ENCODE results near the gene CAPN2. TPM values are rescaled to one million over a fixed set of nuclear protein-coding genes. Genes with fewer than 3 reads are reported as not detected.

The CAPN2 gene
- total RNA-seq, 4 donors from 2014 or later: 96.5 to 170 (median 117) TPM

DNA sequence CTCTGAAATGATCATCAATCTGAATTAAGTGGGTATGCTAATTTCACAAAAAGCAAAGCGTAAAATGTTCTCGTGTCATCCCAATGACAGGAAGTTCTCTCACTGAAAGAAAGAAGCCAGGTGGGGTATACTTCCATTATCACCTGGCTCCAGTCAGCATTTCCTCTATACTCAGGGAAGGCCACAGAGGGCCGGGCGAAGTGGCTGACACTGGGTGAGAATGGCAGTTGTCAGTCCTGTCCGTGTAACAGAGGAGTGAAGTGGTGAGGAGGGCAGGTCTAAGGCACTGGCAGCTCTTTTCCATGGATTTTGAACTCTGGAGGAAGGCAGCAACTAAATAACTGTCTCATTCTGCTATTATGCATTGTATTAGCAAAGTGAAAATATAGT, 60.4 kb downstream of the CAPN2 start:
- Histone ChIP-seq H3K4me1 (peaks cover 0 to 7% of the 10 kb centered on the region in 2 donors), H3K27ac (peak overlapping the region; percentile 64 to 95), H3K9me3 (no peaks in the 10 kb centered on the region), H3K4me3 (no peak overlapping the region), H3K27me3 (no peaks in the 10 kb centered on the region), H3K36me3 (no peaks in the 10 kb centered on the region)
- intact Hi-C loops (cut with DNase I; ENCODE audit: low total_unique reads): no loop called here
- no peak for TF ChIP-seq POLR2A (IDR thresholded peaks at IDR 0.05)
- TF ChIP-seq, protein P1, sequence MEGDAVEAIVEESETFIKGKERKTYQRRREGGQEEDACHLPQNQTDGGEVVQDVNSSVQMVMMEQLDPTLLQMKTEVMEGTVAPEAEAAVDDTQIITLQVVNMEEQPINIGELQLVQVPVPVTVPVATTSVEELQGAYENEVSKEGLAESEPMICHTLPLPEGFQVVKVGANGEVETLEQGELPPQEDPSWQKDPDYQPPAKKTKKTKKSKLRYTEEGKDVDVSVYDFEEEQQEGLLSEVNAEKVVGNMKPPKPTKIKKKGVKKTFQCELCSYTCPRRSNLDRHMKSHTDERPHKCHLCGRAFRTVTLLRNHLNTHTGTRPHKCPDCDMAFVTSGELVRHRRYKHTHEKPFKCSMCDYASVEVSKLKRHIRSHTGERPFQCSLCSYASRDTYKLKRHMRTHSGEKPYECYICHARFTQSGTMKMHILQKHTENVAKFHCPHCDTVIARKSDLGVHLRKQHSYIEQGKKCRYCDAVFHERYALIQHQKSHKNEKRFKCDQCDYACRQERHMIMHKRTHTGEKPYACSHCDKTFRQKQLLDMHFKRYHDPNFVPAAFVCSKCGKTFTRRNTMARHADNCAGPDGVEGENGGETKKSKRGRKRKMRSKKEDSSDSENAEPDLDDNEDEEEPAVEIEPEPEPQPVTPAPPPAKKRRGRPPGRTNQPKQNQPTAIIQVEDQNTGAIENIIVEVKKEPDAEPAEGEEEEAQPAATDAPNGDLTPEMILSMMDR (IDR thresholded peaks at IDR 0.05): no peak
- no peak for DNase-seq

DNA sequence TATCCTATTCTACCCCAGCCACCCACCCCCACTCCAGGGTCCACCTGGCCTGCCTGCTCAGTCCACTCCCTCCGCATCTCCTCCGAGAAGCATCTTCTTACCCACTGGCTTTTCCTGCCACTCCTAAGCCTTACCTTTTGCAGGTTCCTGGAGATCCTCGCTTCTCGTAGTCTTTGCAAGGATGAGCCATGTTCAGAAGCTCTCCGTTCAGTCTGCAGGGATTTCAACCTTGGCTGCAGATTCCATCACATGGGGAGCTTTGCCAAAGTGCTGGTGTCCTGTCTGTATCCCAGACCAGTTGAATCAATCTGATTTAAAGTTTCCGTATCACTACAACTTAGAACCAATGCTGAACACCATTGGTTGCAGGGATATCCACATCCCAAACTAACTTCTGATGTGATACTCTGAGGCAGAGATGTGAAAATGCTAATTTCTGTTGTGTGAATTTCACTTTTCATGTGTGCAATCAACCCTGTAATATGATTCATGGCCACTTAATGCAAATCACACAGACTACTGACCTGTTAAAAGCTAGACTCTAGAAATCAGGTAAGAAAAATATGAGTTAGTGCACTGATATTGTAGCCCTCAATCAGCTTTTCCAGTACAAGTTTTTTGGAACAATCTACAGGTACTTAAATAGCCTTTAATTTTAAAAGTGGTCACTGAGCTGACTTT, 61.9 kb downstream of the CAPN2 start:
- Histone ChIP-seq H3K9me3 (no peaks in the 10 kb centered on the region), H3K27ac (peak overlapping the region in 1 of 2 donors; percentile 40), H3K36me3 (no peaks in the 10 kb centered on the region), H3K4me3 (no peak overlapping the region), H3K4me1 (peaks cover 0 to 7% of the 10 kb centered on the region in 2 donors), H3K27me3 (no peaks in the 10 kb centered on the region)
- no peak for DNase-seq
- intact Hi-C loops (cut with DNase I; ENCODE audit: low total_unique reads): no loop called here
- TF ChIP-seq POLR2A (IDR thresholded peaks at IDR 0.05): no peak
- TF ChIP-seq, protein P1 (IDR thresholded peaks at IDR 0.05): no peak

DNA sequence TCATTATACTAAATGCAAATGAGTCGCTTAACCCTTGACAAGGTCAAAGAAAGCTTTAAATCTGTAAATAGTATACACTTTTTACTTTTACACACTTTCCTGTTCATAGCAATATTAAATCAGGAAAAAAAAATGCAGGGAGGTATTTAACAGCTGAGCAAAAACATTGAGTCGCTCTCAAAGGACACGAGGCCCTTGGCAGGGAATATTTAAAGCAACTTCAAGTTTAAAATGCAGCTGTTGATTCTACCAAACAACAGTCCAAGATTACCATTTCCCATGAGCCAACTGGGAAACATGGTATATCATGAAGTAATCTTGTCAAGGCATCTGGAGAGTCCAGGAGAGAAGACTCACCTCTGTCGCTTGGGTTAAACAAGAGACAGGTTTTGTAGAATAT, 62.7 kb downstream of the CAPN2 start:
- Histone ChIP-seq H3K4me1 (peaks cover 0 to 7% of the 10 kb centered on the region in 2 donors), H3K36me3 (no peaks in the 10 kb centered on the region), H3K27ac (peak overlapping the region; percentile 40), H3K4me3 (no peak overlapping the region), H3K9me3 (no peaks in the 10 kb centered on the region), H3K27me3 (no peaks in the 10 kb centered on the region)
- TF ChIP-seq, protein P1 (IDR thresholded peaks at IDR 0.05): no peak
- TF ChIP-seq POLR2A (IDR thresholded peaks at IDR 0.05): no peak
- DNase-seq: no peak
- intact Hi-C loops (cut with DNase I; ENCODE audit: low total_unique reads): no loop called here

DNA sequence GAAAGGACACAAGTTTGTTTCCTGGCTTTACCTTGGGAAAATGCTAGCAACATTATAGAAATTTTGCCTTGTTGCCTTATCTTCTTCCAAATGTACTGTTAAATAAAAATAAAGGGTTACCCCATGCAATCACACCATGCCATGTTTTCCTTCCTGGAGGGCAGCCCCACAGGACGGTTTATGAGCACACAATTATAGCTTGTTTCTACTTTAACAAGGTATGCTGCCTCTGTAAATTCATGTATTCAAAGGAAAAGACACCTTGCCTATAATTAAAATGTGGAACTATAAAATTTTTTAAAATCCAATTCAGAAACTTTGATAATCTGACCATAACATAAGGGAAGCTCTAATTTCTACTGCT, 63.4 kb downstream of the CAPN2 start:
- no peak overlapping the region for H3K4me3 ChIP-seq
- H3K27me3 ChIP-seq: no peaks in the 10 kb centered on the region
- H3K27ac ChIP-seq: peak overlapping the region; percentile 40
- H3K36me3 ChIP-seq: no peaks in the 10 kb centered on the region
- TF ChIP-seq, protein P1 (IDR thresholded peaks at IDR 0.05): no peak
- TF ChIP-seq POLR2A (IDR thresholded peaks at IDR 0.05): no peak
- H3K9me3 ChIP-seq: no peaks in the 10 kb centered on the region
- peaks cover 0 to 7% of the 10 kb centered on the region in 2 donors for H3K4me1 ChIP-seq
- no peak for DNase-seq
- intact Hi-C loops (cut with DNase I; ENCODE audit: low total_unique reads): no loop called here

DNA sequence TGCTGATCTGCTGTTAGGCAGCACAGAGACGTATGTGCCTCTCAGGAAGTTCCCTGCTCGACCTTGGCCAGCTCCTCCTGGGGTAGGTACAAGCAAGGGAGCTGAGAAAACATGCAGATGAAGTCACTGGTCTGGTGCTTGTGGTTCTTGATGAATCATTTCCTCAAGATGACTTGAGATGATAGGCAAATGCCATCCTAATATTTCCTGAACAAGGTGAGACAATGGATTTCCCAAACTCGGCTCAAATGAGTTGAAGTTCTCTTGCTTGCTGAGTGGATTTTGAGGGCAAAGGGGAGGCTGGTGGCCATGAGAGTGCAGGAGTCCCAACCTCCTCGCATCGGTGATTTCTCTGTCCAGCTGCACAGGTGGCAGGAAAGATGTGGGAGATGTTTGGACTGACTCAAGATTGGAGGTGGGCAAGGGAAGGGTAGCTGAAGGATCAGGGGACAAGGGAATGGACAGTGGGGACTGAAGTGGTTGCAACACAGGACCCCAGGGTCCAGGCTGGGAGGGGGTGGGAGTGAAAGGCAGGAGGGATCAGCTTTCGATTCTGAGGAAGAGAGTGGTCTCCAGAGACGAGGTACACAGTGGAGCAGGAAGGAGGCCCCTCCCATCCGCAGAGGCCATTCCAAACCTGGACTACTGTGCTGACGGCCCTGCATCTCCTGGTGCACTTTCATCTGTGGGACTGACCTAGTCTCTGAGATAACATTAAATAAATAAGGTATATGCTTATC, 63.9 kb downstream of the CAPN2 start:
- intact Hi-C loops (cut with DNase I; ENCODE audit: low total_unique reads): no loop called here
- no peaks in the 10 kb centered on the region for H3K36me3 ChIP-seq

More for the DNA sequence above, 63.9 kb downstream of the CAPN2 start:
- TF ChIP-seq POLR2A (IDR thresholded peaks at IDR 0.05): no peak
- TF ChIP-seq, protein P1 (IDR thresholded peaks at IDR 0.05): no peak
- no peak for DNase-seq
- H3K9me3 ChIP-seq: no peaks in the 10 kb centered on the region
- H3K27ac ChIP-seq: peak overlapping the region; percentile 3 to 40
- H3K27me3 ChIP-seq: no peaks in the 10 kb centered on the region
- no peak overlapping the region for H3K4me3 ChIP-seq
- peaks cover 0 to 4% of the 10 kb centered on the region in 2 donors for H3K4me1 ChIP-seq
